ENCODE measurements around the gene OR11A1.
"Not testable (repeated sequence)": the region's sequence is repeated elsewhere in the genome, so short reads cannot be mapped to it uniquely, and the experiment has no call there.

Gene OR11A1

DNA sequence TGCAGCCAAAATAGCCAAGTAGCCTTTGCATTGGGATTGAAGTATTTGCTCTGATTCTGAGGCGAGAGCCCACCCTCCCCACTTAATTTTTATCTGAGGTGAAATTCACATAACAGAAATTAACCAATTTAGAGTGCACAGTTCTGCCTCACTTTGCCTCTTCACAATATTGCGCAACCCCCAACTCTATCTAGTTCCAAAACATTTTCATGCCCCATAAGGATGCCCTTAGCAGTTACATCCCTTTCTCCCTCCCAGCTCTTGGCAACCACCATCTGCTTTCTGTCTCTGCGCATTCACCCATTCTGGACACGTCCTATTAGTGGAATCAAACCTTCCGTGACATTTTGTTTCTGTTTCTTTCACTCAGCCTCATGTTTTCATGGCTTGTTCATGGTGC lies 21.9 kb upstream of the OR11A1 start:
- no peak for DNase-seq (ENCODE audit: low read depth in 3 of 3)

DNA sequence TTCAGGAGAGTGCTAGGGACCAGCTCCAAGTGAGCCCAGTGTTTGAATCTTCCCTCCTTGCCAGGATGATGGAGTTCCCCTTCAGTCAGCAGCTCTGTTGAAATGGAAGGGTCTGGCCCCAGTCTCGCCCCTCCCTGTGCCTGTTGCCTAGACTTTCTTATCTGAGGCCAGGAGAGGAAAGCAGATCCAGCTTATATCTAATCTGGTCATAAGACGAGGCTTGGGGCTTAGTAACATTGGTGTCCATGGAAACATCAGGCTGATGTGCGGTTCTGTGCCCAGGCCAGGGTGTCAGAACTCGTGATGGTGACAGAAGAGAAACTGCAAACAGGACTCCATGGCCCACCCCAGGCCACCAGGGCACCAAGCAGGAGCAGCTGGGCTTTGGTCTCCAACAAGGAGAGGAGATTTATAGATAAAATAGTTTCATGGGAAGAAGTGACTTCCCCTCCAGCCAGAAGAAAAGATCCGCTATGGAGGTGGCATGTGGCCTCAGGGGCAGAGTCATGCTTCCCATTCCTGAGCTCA lies 21.1 kb upstream of the OR11A1 start:
- no peak for DNase-seq (ENCODE audit: low read depth in 3 of 3)

DNA sequence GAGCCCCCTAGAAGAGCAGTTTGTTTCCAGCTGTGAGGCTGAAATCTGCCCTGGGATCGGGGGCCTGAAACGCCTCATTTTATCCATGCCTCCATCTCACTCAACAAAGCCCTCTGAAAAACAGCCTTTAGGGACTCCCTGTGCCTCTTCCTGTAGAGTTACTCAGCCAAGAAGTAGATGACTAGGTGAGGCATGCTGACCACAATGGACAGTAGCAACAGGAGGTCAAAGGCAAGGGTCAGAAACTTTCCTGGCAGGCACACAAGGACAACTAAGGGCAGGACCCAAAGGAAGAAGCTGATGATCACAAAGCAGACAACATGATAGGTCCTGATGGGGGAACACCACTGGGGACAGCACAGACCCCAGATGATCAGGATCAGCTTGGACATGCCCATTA lies 18.1 kb upstream of the OR11A1 start:
- DNase-seq (ENCODE audit: low read depth in 3 of 3), result no peak

DNA sequence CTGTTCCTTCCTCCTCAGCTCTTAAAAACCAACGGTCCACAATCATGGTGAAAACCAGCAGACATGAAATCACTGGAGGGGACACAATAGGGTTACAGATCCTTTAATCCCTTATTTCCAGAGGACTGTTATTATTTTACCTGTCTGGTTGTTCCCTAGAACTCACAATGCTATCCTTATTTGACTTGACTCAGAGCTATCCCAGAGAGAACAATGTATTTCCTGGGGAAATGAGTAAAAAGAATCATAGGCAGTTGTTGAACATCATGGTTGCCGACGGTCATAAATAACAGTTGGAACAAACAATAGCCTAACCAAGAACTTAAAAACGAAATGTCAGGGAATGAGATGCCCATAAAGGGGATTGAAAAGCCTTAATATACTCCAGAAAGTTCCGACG lies 9.4 kb upstream of the OR11A1 start:
- DNase-seq (ENCODE audit: low read depth in 3 of 3), result no peak

DNA sequence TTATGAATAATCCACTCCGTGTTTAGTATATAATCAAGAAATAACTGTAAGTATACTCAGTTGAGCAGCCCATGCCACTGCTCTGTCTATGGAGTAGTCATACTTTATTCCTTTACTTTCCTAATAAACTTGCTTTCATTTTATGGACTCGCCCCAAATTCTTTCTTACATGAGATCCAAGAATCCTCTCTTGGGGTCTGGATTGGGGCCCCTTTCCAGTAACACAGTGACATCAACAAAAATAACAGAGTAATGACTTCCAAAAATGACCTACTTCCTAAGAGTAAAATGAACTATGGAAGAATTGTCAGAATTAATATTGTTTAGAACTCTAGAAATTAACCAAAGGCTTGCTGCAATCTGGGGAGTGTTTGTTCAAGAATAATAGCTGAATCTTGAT lies 8.9 kb upstream of the OR11A1 start:
- DNase-seq (ENCODE audit: low read depth in 3 of 3), result no peak

DNA sequence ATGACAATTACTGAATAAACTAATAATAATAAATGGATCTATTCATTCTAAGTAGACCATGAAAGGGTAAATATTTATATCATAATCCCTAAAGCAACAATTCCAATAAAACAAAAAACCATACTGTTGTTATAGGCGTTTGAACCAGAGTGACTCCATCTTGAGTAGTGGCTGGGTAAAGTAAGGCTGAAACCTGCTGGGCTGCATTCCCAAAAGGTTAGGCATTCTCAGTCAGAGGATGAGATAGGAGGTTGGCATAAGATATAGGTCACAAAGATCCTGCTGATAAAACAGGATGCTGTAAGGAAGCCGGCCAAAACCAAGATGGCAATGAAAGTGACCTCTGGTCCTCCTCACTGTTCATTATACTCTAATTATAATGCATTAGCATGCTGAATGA lies 8.4 kb upstream of the OR11A1 start:
- DNase-seq (ENCODE audit: low read depth in 3 of 3), result no peak

DNA sequence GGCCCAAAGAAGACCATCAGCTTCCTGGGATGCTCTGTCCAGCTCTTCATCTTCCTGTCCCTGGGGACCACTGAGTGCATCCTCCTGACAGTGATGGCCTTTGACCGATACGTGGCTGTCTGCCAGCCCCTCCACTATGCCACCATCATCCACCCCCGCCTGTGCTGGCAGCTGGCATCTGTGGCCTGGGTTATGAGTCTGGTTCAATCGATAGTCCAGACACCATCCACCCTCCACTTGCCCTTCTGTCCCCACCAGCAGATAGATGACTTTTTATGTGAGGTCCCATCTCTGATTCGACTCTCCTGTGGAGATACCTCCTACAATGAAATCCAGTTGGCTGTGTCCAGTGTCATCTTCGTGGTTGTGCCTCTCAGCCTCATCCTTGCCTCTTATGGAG lies 5.2 kb upstream of the OR11A1 start:
- DNase-seq (ENCODE audit: low read depth in 3 of 3), result no peak

DNA sequence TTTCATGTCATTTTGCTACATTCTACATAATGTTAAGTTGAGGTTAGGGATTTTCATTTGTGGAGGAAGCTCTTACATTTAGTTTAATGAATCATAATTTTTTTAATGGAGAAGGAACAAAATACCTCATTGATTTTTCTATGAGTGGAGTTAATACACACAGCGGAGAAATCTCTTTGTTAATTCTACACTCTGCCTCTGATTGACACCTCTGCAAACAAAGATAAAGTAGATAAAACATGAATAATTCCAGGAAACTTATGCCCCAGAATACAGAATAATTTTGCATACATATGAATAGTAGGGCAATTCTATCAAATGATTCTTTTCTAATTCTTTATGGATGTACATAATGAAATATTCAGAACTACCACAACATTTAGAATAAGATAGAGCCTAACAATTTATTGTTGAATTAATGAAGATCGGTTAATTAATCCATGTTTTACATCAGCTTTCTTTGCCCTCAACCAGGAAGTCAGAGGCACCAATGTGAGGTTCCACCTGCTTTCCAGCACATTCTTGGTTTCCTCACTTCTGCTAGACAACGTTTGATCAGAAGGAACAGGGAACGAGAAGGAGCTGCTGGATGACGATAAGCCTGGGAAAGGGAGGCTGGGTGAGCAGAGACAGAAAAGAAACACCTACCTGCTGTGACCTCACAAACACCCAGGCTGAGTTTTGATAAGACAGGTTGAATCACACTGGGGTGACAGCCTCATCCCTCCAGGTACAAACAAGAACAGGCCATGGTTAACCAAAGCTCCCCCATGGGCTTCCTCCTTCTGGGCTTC lies 4.3 kb upstream of the OR11A1 start:
- DNase-seq (ENCODE audit: low read depth in 3 of 3), result no peak

DNA sequence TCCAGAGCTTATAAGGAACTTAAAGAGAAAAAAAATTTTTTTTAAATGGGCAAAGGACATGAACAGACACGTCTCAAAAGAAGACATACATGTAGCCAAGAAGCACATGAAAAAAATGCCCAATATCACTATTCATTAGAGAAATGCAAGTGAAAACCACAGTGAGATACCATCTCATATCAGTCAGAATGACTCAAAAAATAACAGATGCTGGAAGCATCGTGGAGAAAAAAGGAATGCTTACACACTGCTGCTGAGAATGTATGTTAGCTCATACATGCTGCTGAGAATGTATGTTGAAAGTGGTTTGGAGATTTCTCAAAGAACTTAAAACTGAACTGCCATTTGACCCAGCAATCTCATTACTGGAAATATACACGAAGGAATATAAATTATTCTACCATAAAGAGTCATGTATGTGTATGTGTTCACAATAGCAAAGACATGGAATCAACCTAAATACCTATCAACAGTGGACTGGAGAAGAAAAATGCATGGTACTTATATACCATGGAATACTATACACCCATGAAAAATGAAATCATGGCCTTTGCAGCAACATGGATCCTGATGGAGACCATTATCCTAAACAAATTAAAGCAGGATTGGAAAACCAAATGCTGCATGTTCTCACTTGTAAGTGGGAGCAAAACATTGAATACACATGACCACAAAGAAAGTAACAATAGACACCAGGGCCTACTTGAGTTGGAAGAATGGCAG lies 5.2 kb downstream of the OR11A1 start:
- no peak for DNase-seq (ENCODE audit: low read depth in 3 of 3)

DNA sequence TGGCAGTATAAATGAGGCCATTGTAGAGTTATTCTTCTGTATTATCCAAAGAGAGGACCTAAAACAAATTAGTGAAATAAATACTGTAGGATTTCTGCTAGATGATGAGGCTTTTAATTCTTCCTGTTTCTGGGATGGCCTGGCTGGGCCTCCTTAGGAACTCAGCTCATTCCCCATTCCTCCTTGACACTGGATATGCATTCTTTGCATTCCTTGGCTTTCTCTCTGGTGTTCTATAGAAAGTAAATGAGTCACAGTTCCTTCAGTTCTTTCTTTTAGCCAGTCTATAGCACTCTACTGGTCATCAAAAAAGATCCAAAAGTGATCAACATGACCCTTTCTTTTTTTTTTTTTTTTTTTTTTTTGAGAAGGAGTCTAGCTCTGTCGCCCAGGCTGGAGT lies 9.2 kb downstream of the OR11A1 start:
- DNase-seq (ENCODE audit: low read depth in 3 of 3), result no peak

DNA sequence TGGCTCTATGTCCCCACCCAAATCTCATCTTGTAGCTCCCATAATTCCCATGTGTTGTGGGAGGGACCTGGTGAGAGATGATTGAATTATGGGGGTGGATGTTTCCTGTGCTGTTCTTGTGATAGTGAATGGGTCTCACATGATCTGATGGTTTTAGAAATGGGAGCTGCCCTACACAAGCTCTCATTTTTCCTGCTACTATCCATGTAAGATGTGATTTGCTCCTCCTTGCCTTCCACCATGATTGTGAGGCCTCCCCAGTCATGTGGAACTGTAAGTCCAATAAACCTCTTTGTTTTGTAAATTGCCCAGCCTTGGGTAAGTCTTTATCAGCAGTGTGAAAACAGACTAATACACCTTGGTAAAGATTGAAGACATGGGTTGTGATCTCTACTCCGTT lies 12.8 kb downstream of the OR11A1 start:
- DNase-seq (ENCODE audit: low read depth in 3 of 3), result not testable (repeated sequence)

DNA sequence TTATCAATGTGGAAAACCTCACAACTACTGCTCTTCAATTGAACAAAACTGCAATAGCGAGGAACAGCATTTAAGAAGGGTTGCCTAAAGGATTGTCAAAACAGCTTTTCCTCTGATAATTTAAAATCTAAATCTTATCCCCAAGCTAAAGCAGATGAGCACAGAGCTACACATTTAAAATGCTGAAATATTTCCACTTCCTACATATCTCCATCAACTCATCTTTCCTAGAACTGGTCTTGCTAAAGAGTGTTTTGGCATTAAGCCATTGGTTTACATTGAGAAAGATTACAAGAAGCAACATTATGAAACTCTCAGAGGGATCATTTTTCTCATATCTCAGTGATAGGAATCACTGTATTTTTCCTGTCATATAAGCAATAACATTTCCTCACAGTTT lies 14.2 kb downstream of the OR11A1 start:
- DNase-seq (ENCODE audit: low read depth in 3 of 3), result no peak

DNA sequence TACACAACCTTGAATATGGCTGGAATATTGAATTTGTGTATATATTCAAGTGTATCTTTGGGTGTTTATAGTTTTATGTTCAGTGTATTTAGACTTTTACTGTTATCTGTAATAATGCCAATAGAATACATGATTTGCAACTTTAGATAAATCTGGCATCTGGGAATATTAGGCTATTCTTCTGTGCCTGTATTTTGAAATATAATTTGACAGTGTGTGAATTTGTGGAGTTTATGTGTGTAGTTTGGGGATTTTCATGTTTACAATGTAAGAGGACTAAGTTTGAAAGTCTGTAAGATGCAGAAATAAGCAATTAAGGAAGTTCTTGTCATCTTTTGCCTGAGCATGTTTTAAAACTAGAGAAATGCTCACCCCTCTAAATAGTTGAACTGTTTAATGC lies 17.9 kb downstream of the OR11A1 start, which contains the start of gene OR10C1:
TSS of gene OR10C1 (plus strand) at position 301 of the 400 bp plus-strand sequence. CDS start 710 bp downstream, outside the sequence.
- no peak for DNase-seq (ENCODE audit: low read depth in 3 of 3)

DNA sequence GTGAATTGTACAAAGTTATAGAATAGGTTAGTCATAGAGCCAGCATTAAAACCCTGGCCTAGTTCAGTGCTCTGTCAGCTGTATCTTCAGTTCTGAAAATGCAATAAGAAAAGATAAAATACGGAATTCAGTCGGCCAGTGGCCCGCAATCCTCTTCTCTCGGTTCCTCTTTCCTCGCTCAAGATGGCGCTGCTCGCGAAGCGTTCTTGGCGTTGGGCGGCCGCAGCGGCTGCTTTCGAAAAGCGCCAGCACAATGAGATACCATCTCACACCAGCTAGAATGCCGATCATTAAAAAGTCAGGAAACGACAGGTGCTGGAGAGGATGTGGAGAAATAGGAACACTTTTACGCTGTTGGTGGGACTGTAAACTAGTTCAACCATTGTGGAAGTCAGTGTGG lies 20.1 kb downstream of the OR11A1 start:
- not testable (repeated sequence) for DNase-seq (ENCODE audit: low read depth in 3 of 3)

DNA sequence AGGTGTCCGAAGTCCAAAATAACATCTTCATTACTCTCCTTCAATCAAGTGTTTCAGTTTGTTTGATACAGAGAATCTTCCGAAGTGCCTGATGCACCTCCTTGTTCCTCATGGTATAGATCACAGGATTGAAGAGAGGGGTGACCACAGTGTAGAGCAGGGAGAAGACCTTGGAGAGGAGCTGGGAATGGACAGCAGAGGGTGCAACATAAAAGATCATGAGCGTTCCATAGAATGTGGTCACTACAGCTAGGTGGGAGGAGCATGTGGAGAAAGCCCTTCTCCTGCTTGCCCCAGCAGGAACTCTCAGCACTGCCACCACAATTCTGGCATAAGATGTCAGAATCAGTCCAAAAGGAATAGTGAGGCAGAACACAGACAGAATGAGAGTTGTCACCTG lies 30.2 kb downstream of the OR11A1 start:
- DNase-seq (ENCODE audit: low read depth in 3 of 3), result no peak

DNA sequence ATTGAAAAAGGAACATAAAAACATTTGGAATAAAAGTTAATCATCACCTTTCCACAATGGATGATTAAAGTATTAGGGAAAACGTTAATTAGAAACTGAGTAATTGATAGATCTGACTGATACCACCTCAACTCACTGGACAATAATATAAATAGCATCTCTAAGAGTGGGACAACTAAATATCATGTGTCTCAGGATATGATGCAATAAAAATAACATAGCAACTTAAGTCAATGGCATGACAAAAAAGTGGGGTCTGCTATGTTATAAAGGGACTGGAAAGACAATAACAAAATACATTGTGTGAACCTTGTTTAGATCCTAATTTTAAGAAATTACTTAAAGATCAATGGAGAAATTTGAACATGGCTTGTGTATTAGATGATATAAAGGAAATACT lies 31.8 kb downstream of the OR11A1 start:
- no peak for DNase-seq (ENCODE audit: low read depth in 3 of 3)

DNA sequence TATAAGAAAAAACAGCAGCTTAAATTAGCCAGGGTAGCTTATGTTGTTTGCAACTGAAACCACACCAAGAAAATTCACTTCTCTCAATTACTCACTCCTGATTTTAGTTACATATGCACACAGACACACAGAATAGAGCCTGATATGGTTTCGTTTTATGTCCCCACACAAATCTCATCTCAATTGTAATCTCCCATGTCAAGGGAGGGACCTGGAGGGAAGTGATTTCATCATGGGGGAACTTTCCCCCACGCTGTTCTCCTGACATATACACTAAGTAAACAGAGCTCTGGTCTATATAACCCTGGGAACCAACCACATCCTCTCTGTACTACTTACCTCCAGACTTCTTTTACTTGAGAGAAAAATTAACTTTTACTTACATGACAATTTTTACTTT lies 32.3 kb downstream of the OR11A1 start:
- no peak for DNase-seq (ENCODE audit: low read depth in 3 of 3)

DNA sequence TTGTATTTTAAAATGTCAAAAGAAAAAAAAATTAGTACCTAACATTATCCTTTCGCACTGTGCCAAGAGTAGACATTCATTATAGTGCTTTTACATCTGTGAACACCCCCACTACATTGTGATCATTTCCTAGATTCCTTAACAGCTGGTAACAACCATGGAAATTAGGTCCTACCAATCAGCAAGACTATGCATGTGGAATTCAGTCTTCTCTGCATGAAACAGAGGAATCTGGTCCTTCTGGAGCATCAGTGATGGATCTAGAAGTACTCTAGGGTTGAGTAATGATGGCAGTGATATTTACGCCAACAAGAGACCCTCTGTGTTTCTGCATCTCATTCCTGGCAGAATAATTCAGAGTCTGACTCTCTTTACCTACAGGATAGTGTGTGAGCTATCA lies 32.7 kb downstream of the OR11A1 start:
- no peak for DNase-seq (ENCODE audit: low read depth in 3 of 3)

DNA sequence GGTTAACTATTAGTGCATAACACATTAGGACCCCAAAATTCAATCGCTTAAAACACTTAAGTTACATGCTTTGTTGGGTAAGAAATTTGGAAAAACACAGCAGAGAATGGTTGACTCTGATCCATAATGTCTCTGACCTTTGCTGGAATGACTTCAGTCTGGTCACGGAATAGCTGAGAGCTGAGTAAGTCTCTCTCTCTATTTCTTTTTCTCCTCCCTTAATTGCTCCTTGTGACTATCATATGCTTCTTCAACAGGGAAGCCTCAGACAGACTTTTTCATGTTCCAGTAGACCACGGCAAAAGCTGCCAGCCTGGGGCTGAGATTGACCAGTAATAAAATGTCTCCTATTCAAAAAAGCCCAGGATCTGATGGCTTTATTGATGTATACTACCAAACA lies 37.4 kb downstream of the OR11A1 start:
- no peak for DNase-seq (ENCODE audit: low read depth in 3 of 3)

DNA sequence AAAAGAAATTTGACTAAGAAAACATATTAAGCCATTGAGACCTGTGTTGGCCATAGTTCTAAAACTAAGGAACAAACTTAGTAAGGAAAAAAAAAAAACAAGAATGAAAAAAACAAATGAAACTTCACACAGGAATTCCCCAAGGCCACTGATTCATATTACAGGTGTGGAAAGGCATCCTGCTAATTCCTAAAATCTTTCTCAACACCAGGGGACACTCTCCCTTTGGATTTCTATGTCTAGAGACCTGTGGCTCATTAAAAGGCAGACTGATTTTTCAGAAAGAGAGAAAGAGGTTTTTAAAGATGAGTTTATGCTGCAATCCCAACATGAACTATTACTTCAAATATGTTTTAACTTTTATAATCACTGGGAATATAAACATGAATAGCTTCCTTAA lies 42.3 kb downstream of the OR11A1 start, which contains the start of gene OR12D1:
TSS of gene OR12D1 (plus strand) at position 341 of the 400 bp plus-strand sequence.
- no peak for DNase-seq (ENCODE audit: low read depth in 3 of 3)

DNA sequence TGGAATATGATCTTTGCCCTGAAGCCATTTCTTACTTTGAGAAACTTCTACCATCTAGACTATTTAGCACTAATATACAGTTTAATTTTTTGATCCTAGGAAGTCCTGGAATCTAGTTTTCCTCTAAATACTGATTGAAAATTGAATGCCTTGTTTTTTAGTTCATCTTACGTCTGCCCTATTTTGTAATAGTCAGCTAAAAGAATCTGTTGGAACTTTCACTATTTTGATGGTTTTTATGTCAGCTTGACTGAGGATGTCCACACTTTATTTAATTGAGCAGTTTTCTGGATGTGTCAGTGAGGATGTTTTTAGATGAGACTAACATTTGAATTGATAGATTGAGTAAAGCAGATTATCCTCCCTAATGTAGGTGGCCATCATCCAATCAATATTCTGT lies 53.1 kb downstream of the OR11A1 start:
- no peak for DNase-seq (ENCODE audit: low read depth in 3 of 3)

DNA sequence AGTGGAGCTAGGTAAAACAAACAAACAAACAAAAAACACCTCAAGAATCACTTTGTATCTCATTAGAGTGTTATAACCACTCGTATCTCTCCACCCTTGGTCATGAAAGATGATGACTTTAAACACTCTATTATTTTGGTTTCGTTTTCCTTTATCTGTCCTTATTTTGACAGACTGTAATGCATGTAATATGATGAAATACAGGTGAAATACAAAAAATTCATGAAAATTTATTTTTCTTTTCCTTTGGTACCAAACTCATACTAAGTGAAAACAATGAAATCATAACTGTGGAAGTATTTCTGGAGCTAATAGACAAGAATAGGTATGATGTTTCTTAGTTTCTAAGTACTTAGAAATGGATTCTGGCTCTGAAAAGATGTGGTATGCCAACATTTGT lies 57.3 kb downstream of the OR11A1 start:
- no peak for DNase-seq (ENCODE audit: low read depth in 3 of 3)

DNA sequence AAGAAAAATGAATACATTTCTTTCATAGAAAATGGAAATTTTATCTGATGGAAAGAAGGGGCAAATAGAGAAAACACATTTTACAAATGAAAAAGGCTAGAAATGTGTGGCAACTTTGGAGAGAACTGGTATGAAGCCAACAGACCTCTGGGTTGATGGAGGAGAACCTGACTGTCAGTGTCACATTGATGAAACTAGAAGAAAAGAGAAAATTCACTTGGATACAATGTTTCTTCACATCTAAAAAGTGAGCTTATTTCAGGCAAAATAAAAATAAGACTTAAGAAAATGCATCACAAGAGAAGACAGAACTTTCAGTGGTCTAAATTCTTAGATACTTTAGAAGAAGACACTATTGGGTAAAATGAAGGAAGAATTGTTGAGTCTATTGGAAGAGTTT lies 61.5 kb downstream of the OR11A1 start, which contains the start of gene OR12D2:
TSS of gene OR12D2 (plus strand) at position 301 of the 400 bp plus-strand sequence. CDS start 1,069 bp downstream, outside the sequence.
- DNase-seq (ENCODE audit: low read depth in 3 of 3), result no peak
